Measurements from ENCODE around the gene WDR86.

The WDR86 gene

DNA sequence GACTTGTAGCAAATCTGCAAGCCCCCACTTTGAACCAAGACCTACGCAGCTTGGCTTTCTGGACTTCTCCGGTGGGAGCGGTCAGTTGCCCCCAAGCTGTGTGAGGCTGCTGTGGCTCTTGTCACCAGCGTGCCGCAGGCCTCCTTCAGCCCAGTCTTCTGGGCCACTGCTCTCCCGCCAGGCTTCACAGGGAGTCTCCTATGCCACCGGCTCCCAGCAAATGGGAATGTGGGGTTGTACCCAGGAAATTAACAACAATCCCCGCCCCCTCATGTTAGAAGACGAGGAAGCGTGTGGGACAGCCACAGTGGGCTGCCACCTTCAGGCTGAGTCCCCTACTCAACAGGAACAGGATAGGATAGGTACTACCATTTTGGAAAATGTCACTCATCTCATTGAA lies 4.2 kb downstream of the WDR86 start:
- DNase-seq, result no peak

DNA sequence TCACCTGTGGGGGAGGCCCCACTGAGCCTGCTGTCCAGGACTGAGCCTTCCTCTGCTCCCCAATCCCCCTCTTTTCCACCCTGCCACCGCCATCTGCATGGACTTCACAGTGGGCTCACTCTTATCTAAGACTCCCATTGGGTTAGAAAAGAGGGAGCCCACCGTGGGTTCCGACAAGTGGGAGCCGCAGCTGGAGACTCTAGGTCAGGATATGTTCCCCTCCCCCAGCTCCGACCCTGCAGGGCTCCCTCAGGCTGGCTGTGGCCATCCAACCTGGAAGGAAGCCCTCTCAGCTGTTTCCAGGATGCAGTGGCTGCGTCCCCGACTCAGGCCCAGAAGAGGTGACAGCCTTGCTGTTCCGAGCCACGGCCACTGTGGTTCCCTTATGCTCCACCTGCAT lies 4.8 kb downstream of the WDR86 start:
- no peak for DNase-seq

DNA sequence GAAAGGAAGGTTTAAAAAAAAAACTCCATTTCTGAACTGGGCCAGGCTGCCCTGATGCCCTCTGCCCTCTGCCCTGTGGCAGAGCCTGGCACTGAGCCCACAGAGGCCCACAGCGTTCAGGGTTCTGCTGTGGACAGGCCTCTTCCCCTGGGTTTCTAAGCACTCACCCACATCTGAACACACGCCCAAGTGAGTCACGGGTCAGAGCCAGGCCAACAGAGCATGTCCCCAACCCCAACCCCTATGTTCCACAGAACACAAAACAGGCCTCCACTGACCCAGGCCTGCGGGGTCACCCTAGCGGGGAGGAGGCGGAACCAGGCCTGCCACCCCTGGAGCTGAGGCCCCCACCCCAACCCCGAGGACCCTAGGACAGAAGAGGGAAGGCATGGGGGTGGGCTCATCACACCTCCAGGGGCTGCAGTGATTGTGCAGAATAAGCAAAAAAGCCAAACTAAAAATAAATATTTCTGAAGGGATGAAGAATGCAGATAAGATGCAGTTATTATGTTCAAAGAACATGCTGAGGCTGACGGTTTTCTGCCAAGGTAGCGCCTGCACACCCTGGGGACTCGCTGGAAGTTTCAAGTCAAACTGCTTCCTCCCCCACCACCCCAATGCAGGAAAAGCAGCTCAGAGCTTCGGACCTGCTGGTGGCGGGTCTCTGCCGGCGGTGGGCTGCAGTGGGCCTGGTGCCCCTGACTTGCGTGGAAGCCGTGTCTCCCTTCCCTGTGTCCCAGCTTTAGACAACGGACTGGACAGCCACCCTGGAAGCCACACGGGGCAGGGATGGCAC lies 5.4 kb downstream of the WDR86 start:
- DNase-seq, result no peak

DNA sequence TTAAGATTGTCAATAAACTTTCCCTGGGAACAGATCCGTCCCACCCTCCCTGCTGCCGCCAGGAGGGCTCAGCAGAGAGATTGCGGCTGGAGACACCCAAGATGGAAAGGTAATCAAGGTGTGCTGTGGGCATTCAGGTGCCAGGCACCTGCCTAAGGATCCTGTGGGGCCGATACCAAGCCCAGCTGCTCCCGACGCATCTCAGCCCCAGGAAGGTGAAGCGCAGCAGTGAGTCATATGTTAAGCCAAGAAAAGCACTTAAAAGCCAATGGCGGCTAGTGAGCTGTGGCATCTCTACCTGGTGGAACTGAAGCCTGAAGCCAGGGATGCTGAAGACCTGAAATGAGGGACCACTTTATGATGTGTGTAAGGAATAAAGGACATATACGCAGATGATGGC lies 6.1 kb downstream of the WDR86 start:
- DNase-seq, result no peak

DNA sequence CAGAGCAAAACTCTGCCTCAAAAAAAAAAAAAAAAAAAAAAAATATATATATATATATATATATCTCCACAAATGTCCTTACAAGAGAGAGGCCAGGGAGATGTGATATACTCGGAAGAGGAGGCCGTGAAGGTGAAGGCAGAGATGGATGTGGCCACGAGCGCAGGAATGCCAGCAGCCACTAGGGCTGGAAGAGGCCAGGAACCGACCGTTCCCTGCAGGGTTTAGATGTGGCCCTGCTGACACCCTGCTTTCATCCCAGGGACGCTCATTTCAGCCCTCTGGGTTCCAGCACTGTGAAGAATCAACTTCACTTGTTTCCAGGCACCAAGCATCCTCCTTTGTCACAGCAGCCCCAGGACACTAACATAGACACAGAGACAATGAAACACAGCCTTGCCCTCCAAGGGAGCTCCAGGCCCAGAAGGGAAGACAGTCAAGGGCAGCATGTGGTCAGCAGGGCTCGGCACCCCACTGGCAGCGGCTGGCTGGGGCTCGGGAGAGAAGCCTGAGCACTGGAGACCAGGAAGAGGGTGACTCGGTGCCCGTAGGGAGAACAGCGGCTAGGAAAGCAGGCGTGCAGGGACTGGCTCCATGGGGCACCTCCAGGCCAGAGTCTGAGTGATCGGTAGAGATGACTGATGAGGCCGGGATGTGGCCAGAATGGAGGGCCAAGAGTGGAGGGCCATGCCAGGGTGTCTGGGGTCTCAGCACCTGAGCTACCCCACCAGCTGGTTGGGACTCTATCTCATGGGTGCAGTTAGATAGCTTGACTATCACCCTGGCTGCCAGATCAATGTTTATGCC lies 7.6 kb downstream of the WDR86 start:
- no peak for DNase-seq

DNA sequence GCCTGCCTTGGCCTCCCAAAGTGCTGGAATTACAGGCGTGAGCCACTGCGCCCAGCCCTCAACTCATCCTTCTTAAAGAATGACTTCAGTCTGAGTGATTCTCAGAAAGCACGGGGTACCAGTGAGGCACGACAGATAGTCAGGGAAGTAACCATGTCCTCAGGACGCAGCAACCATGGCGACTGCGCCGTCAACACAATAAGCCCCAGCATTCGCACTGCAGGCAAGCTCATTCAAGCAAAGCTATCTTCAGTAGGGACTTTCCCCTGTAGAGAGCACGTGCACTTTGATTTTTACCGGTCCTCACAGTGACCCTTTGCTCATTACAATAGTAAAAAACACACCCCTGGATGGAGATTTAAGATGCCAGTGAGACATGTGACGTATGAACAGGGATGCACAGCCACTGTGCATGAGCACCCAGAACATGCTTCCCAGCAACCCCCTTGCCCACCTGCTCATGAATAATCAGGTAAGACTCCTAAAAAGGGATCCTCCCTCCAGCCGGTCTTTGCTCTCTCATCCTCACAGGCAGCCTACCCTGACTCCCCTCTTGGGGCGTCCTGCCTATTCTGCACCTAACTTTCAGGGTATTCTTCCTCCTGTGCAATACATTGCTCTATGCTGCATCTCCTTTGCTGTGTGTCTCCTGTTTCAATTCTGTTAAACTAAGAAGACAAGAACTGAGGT lies 9.1 kb downstream of the WDR86 start:
- DNase-seq, result peak; percentile 17

DNA sequence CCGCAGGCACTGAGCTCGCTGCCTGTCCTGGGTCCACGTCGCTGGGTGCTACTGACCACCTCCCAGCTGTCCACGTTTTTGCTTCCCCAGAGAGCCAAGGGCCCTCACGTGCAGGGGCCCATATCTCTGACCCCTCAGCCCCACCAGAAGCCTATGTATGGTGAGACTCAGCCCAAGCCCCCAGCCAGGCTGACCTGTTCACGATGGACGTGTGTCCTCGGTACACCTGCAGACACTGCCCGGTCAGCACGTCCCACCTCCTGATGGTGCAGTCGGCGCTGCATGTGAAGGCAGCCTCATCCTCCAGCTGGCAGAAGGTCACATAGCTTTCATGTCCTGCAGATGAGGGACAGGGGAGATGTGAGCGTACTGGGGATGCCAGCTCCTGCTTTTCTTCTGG lies 9.9 kb downstream of the WDR86 start:
- DNase-seq, result no peak

DNA sequence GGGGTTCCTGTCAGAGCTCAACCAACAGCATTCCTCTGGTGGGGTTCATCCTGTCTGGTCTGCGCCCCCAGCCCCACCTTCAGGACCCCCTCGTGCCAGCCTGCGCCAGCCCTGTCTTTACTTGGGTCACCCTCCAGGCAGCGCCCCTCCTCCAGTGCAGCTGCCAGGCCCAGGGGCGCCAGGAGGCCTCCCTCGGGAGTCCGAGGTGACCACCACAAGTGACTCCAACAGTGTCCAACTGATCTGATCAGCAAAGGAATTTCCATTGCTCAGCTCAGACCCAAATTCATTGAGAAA lies 10.6 kb downstream of the WDR86 start:
- no peak for DNase-seq

DNA sequence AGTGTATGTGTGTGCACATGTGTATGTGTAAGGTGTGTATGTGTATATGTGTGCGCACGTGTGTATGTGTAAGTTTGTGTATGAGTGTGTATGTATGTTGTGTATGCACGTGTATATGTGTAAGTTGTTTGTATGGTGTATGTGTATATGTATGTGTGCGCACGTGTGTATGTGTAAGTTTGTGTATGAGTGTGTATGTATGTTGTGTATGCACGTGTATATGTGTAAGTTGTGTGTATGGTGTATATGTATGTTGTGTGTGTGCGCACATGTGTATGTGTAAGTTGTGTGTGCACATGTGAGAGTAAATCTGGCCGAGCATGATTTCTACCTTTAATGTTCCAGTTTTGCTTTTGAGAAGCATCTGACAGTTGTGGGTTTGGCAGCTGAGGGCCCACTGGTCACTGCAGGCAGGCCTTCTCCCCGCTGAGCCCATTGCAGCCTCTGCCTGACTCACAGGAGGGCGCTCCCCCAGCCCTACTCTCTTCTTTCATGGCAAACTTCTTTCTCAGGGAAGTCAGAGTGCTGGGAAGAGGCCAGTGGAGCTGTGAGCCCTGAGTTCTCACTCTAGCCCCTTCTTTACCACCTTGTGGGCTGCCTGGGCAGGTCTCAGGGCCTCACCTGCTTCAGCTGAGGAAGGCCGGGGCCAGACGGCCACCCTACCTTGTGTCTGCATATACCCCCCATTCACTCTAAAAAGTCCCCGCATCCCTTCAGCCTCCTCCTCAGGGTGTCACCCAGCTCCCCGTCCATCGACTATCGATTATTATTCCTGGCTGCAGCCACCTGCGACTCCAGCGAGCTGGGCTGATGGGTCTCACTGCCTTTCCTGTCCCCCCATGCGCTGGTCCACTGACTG lies 11.2 kb downstream of the WDR86 start:
- DNase-seq, result no peak

DNA sequence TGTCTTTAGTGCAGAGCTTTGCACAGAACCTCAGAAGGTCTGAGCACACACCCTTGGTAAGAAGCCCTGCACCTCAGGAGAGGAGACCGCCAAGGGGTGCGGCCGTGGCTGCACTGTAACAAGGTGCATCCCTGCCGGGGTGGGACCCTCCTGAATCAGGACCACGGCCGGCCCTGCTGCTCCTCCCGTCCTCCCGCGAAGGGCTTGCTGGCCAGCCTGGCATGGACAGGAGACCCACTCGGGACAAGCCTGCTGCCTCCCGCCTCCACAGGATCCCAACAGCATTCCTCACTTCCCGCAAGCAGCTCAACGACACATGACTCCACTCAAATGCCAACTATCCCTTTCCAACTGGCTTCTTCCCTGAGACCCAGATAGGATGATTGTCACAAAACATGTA lies 12.8 kb downstream of the WDR86 start:
- no peak for DNase-seq

DNA sequence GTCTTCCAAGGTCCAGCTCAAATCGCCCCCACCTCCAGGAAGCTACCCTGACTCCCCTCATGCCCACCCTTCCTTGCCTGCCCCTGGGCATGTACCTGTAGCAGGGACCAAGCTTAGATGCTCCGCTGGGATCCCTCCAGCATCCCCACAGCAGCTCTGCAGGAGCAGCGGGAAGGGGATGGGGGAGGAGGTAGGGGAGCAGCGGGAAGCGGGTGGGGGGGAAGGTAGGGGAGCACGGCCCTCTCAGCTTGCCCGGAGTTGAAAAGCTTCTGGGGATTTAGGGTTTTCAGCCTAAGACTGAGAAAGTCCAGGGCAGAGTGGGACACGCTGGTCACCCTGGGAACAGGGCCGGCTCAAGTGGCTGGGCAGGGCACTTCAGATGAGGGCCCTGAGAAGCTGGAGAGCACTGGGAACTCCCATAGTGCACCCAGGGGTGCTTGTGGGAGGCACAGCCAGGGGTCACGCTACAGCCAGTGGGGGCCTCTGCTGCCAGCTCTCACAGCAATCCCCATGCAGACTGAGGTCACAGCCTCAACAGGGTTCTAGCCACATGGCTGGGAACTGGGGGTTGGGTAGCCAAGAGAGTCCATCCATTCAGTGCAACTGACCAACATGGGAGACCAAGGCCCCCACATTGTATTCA lies 13.4 kb downstream of the WDR86 start:
- no peak for DNase-seq

DNA sequence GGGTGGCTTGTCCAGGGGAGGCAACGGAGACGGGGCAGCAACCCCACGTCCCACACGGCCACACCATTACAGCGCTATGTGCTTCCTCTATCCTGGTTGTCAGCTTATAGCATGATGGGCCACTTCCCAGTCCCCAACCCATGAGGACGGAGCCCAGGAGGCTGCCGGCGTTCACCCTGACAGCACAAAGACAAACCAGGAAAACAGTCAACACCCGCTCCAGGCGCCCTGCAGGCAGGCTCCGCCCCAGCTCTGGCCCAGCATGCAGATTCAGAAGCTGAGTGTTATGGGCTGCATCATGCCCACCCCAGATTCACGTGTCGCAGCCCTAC lies 14.8 kb downstream of the WDR86 start:
- no peak for DNase-seq

DNA sequence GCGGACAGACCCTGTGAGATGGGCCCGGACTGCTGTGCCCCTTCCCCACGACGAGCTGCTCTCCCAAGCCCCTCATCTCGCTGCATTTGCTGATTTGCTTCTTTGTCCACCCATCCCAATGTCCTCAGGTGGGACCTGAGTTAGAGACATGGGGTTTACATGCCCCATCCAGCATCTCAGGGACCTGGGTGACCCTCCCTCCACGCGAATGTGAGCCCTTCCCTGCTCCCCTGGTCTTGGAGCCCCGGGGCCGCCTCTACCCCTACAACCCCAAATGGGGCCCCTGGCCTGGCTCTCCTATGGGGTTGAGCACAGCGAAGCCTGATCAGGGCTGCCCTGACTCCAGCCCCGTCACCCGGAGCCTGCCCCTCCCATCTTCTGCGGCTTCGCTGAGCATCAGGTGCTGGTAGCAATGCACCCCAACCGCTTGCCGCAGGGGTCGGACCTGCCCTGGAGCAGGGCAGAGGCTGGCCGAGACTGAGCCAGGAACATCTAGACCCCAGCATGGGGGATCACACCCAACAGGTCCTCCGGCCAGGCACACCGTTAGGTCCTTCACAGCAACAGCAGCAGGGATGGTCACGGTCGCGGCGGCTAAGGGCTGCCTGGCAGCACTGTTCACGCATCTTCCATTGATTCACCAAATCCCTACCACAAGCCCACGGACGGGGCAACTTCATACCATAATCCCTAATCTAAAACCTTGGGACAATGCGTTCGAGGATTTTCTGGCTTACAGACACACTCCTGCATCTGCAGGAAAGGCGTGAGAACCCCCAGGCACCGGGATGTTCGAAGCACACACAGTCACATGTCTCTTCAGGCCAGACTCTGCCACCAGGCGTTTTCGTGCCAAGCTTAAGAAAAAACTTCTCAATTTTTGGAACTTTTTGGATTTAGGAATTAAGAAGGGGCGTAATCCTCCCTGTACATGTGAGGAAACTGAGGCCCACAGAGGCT lies 15.5 kb downstream of the WDR86 start:
- no peak for DNase-seq

DNA sequence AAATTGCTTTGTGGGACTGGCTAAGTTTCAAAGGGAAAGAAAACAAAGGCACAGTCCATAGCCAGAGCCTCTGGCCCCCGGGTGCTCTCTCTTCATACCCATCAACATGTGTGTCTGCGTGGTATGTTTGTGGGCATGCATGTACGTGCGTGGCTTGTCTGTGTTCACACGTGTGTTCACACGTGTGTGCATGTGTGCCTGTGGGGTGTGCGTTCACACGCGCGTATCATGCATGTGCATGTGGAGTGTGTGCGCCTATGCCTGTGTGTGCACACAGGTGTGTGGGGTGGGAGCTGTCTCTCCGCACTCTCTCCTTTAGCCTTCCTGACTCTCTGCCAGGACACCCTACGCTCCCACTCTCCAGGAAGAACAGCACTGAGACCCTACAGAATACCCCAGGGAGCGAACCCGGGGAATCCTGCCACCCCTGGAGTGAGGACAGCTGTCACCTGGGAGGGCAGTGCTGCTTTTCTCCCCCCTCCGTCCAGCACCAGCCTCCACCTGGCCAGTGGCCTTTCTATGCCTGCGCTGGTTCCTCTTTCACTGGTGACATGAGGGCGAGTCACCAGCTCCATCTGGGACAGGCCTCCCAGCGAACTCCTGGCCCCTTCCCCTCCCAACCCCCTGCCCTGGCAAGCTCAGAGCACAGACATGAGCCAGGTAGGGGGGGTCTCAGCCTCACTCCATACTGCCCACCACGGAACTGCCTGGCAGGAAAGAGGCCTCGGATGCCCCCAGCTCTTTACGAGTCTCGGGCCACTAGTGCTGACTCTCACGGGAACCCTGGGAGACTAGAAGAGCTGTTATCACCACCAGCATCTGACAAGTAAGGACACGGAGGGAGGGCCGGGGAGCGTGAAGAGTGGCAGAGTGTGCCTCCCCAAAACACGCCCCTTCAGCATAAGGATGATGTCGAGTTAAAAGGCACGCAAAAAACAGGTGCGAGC lies 16.5 kb downstream of the WDR86 start:
- DNase-seq, result no peak

DNA sequence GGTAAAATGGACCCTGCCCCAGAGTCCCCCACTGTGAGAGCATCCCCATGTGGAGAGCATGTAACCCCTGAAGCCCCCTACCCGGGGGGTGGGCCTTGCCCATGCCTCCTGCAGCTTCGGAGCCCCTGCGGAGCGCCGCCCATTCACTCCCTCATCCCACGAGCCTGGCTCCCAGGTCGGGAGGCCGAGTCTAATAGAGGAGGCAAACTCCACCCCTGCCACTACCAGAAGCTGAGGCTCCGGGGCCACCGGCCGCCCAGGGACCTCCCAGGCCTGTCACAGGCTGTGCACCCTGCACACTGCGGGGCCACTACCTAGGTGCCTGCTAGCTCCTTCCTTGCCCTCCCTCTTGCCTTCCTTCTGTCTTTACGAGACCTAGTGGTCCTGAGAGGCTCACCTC lies 17.4 kb downstream of the WDR86 start:
- no peak for DNase-seq

DNA sequence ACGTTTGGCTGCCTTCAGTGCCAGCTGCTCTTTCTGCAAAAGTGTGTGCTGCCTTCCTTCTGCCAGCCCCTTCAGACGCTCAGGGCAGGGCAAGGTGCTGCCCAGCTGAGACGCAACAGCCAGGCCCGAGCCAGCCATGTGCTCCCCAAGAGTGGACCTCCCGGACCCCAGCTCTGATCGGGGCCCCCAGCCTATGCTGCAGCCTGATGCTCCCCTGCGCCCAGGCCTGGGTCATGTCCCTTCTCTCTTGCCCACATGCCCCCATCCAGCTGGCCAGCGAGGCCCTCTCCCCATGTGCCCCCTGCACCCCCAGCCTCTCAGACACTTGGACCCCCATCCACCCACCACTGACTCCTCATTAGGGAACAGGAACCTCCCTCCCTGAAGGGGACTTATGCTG lies 17.8 kb downstream of the WDR86 start:
- DNase-seq, result no peak

DNA sequence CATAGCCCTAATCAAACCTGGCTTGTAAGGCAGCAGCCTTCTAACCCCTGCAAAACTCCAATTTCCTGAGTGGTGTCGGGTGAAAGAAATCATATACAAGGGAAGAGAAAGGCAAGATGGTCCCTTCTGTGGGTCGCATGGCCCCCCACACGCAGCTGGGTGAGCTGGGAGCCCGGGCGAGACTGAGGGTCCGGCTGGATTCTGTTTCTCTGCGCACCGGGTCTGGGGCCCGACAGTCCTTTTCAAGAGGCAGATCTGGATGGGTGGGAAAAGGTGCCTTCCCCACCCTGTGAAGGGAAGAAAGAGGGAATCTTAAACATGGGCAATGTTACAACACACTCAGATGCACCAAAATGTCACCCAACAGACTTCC lies 18.5 kb downstream of the WDR86 start:
- DNase-seq, result no peak

DNA sequence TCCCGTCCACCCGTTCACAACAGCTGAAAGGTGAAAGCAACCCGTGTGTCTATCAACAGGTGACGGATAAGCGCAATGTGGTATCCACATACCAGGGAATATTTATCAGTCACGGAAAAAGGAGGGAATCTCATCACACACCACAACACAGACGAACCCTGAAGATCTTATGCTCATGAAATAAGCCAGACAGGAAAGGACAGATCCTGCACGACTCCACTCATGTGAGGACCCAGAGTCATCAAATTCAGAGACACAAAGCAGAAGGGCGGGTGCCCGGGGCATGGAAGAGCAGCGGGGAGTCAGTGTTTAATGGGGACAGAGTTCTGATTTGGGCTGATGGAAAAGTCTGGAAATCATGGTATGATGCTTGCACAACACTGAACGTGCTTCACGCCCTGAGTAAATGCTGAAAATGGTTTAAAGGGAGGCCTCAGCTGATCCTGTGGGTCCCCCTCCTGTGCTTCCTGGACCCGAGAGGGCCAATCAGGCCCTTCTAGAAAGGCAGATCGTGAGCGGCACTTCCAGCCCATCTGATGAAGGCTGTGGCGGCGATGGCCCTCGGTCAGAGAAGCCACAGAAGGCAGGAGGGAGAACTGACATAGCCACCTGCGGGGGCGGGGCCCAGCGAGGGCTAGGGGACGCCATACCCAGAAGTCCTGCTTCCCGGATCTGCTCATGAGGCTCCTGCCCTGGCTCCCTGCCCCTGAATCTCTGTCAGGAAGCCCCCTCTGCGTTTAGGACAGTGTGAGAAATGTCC lies 19.1 kb downstream of the WDR86 start:
- no peak for DNase-seq

DNA sequence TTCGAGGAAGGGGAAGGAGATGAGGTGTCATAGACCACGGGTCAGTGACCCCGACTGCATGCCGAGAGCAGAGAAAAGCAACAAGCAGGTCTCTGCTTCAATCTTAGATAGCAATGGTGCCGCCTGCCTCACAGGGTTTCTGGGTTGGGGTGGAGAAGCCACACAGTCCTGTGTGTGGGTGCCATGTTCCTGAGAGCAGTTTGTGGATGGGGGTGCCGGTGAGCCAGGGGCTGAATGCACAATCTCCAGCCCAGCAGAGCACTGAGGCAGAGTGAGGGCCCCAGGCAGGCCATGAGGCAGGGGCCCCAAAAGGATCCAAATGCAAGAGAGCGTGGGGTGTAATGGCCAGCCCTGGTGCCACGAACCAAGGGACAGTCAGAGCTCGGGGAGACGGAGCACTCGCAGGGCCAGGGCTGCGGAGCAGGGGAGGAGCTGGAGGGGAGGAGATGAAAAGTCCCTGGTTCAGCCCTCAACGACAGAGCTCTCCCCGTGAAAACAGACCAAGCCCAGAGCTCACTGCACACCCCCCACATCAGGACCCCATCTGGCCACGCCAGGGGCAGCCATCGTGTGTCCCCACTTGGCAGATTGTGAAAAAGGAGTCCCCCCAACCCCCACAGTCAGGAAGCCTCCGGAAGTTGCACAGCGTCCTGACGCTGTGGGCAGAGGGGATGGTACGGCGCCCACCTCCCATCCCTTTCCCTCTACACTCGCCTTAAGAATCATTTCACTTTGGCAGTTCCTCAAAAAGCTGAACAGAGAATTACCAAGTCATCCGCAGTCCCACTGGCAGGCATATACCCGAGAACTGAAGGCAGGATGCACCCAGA lies 19.9 kb downstream of the WDR86 start:
- DNase-seq, result no peak

Data from NCI-H82 (cell line).